Liver (tissue), 9 donors: ENCODE results near the gene CLASP2. TPM values are rescaled to one million over a fixed set of nuclear protein-coding genes. Genes with fewer than 3 reads are reported as not detected.

Experiments
- DNase-seq: peaks from one replicate; pipeline ENCODE4 v3.0.0-alpha.2; 2017; ENCODE audit warnings: low spot score
- H3K27ac ChIP-seq, 2 donors: one replicate each; pipeline ENCODE4 v1.7.0; 2013; ENCODE audit warnings: inconsistent platforms in 2 of 2, low read length in 2 of 2, control low read depth in 1 of 2, low read depth in 1 of 2, mild to moderate bottlenecking in 1 of 2
- H3K27me3 ChIP-seq, 4 donors: one replicate each; pipeline versions ENCODE4 v1.6.1 to v1.7.0; 2013; ENCODE audit warnings: low read length in 3 of 4, inconsistent platforms in 1 of 4, mild to moderate bottlenecking in 1 of 4, moderate library complexity in 1 of 4; ENCODE audit not compliant: control insufficient read depth in 4 of 4, insufficient read depth in 4 of 4
- H3K36me3 ChIP-seq, 4 donors: one replicate each; pipeline versions ENCODE4 v1.6.1 to v1.7.0; 2013; ENCODE audit warnings: low read length in 3 of 4, mild to moderate bottlenecking in 3 of 4, low read depth in 1 of 4, moderate library complexity in 1 of 4; ENCODE audit not compliant: control insufficient read depth in 4 of 4, insufficient read depth in 3 of 4
- H3K4me1 ChIP-seq, 4 donors: one replicate each; pipeline versions ENCODE4 v1.6.1 to v1.7.0; 2013; ENCODE audit warnings: low read length in 3 of 4, mild to moderate bottlenecking in 3 of 4, moderate library complexity in 1 of 4; ENCODE audit not compliant: control insufficient read depth in 4 of 4, insufficient read depth in 4 of 4
- H3K4me3 ChIP-seq, 3 donors: one replicate each; pipeline versions ENCODE4 v1.6.1 to v1.7.0; 2013; ENCODE audit warnings: low read length in 3 of 3, control low read depth in 1 of 3, low read depth in 1 of 3, mild to moderate bottlenecking in 1 of 3
- H3K9ac ChIP-seq, 2 donors: one replicate each; pipeline ENCODE4 v1.7.0; 2013; ENCODE audit warnings: low read length in 2 of 2, mild to moderate bottlenecking in 2 of 2, moderate library complexity in 2 of 2, control low read depth in 1 of 2, low read depth in 1 of 2
- H3K9me3 ChIP-seq, 4 donors: one replicate each; pipeline versions ENCODE4 v1.6.1 to v1.7.0; 2013; ENCODE audit warnings: low read length in 3 of 4; ENCODE audit not compliant: control insufficient read depth in 4 of 4
- FOXA1 ChIP-seq: IDR thresholded peaks from 2 replicates; pipeline ENCODE4 v1.6.1; 2016; ENCODE audit warnings: antibody characterized with exemption
- GABPA ChIP-seq, 2 donors: IDR thresholded peaks in 1 of 2; conservative IDR thresholded peaks in 1 of 2; 2 replicates each; pipeline ENCODE4 v1.6.1; 2016; ENCODE audit warnings: antibody characterized with exemption in 2 of 2, mild to moderate bottlenecking in 1 of 2, moderate library complexity in 1 of 2
- HNF4A ChIP-seq, 2 donors: conservative IDR thresholded peaks; 2 replicates each; pipeline ENCODE4 v1.6.1; 2016; ENCODE audit warnings: antibody characterized with exemption in 2 of 2, mild to moderate bottlenecking in 2 of 2
- HNF4G ChIP-seq: IDR thresholded peaks from 2 replicates; pipeline ENCODE4 v1.6.1; 2016; ENCODE audit warnings: antibody characterized with exemption
- JUND ChIP-seq, 2 donors: IDR thresholded peaks; 2 replicates each; pipeline ENCODE4 v1.6.1; 2016; ENCODE audit warnings: antibody characterized with exemption in 2 of 2
- NR2F2 ChIP-seq: IDR thresholded peaks from 2 replicates; pipeline ENCODE4 v1.6.1; 2016; ENCODE audit warnings: antibody characterized with exemption
- RAD21 ChIP-seq, 2 donors: IDR thresholded peaks; 2 replicates each; pipeline ENCODE4 v1.6.1; 2016; ENCODE audit warnings: antibody characterized with exemption in 2 of 2, mild to moderate bottlenecking in 2 of 2
- RXRA ChIP-seq, 2 donors: IDR thresholded peaks; 2 replicates each; pipeline ENCODE4 v1.6.1; 2017 to 2018; ENCODE audit warnings: antibody characterized with exemption in 2 of 2, mild to moderate bottlenecking in 1 of 2
- SP1 ChIP-seq: IDR thresholded peaks from 2 replicates; pipeline ENCODE4 v1.6.1; 2018; ENCODE audit warnings: antibody characterized with exemption, mild to moderate bottlenecking
- TAF1 ChIP-seq: conservative IDR thresholded peaks from 2 replicates; pipeline ENCODE4 v1.6.1; 2016; ENCODE audit warnings: antibody characterized with exemption, mild to moderate bottlenecking
- WGBS: extraction: QIAGEN DNeasy Blood & Tissue Kit; methylation state at CpG from one replicate; pipeline ENCODE4 v1.1.7; 2013; 5-methylcytosine and 5-hydroxymethylcytosine counted together
- polyA plus RNA-seq, 2 donors: library from polyadenylated mRNA; stranded (reverse) in 1 of 2; unstranded in 1 of 2; fragments of 200-250 nt in 1 of 2; fragments of >200 nt in 1 of 2; fragmentation: Nextera tagmentation in 1 of 2; extraction: Ambion mirVana in 1 of 2; gene quantifications; one replicate each; pipeline versions ENCODE4 v1.2.1 to v1.2.3, GENCODE V29; 2013 to 2015
- total RNA-seq, 2 donors: library from RNA; depleted of rRNA; stranded (reverse); fragments of >200 nt; gene quantifications; one replicate each; pipeline ENCODE4 v1.2.3, GENCODE V29; 2014
- TF ChIP-seq, protein P1 (sequence below): IDR thresholded peaks from 2 replicates; pipeline ENCODE4 v1.6.1; 2016; ENCODE audit warnings: antibody characterized with exemption
- TF ChIP-seq, protein P2 (sequence below): fragments of 150-350 bp; IDR thresholded peaks from 2 replicates; pipeline ENCODE4 v1.5.1; 2017; ENCODE audit warnings: improper control_type of control experiment, low read depth, low read length; ENCODE audit not compliant: missing input control
- TF ChIP-seq, protein P3 (sequence below): IDR thresholded peaks from 2 replicates; pipeline ENCODE4 v1.6.1; 2016; ENCODE audit warnings: antibody characterized with exemption
- TF ChIP-seq, protein P4 (sequence below): IDR thresholded peaks from 2 replicates; pipeline ENCODE4 v1.6.1; 2016; ENCODE audit warnings: antibody characterized with exemption, mild to moderate bottlenecking
- TF ChIP-seq, protein P5 (sequence below): IDR thresholded peaks from 2 replicates; pipeline ENCODE4 v1.6.1; 2016; ENCODE audit warnings: antibody characterized with exemption
- donor health status: healthy.
- donor health status: healthy.
- donor health status: healthy.
- donor health status: healthy.
- donor health status: healthy.

CLASP2 gene
- total and polyA plus RNA-seq, 4 donors = 3.7 to 27.6 (median 17.3) TPM

DNA sequence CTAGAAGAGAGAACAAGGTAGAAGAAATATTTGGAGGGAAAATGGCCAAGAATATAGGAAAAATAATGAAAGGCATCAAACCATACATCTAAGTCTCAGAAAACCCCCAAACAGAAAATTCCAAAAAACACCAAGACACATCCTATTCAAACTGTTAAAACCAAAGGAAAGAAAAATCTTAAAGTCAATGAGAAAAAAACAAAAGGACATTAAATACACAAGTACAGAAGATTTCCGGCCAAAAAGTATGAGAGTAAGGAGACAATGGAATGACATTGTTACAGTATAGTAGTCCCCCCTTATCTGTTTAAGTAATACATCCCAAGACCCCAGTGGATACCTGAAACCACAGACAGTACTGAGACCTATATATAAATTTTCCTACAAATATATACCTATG lies 18.8 kb downstream of the CLASP2 start:
- TF ChIP-seq, protein P1, sequence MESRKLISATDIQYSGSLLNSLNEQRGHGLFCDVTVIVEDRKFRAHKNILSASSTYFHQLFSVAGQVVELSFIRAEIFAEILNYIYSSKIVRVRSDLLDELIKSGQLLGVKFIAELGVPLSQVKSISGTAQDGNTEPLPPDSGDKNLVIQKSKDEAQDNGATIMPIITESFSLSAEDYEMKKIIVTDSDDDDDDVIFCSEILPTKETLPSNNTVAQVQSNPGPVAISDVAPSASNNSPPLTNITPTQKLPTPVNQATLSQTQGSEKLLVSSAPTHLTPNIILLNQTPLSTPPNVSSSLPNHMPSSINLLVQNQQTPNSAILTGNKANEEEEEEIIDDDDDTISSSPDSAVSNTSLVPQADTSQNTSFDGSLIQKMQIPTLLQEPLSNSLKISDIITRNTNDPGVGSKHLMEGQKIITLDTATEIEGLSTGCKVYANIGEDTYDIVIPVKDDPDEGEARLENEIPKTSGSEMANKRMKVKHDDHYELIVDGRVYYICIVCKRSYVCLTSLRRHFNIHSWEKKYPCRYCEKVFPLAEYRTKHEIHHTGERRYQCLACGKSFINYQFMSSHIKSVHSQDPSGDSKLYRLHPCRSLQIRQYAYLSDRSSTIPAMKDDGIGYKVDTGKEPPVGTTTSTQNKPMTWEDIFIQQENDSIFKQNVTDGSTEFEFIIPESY = no peak
- TF ChIP-seq, protein P2, sequence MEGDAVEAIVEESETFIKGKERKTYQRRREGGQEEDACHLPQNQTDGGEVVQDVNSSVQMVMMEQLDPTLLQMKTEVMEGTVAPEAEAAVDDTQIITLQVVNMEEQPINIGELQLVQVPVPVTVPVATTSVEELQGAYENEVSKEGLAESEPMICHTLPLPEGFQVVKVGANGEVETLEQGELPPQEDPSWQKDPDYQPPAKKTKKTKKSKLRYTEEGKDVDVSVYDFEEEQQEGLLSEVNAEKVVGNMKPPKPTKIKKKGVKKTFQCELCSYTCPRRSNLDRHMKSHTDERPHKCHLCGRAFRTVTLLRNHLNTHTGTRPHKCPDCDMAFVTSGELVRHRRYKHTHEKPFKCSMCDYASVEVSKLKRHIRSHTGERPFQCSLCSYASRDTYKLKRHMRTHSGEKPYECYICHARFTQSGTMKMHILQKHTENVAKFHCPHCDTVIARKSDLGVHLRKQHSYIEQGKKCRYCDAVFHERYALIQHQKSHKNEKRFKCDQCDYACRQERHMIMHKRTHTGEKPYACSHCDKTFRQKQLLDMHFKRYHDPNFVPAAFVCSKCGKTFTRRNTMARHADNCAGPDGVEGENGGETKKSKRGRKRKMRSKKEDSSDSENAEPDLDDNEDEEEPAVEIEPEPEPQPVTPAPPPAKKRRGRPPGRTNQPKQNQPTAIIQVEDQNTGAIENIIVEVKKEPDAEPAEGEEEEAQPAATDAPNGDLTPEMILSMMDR = no peak
- TF ChIP-seq RXRA (IDR thresholded peaks at IDR 0.05) (no peak), NR2F2 (no peak), JUND (IDR thresholded peaks at IDR 0.05) (no peak), SP1 (no peak), HNF4G (no peak), FOXA1 (no peak), TAF1 (no peak)
- TF ChIP-seq, protein P3, sequence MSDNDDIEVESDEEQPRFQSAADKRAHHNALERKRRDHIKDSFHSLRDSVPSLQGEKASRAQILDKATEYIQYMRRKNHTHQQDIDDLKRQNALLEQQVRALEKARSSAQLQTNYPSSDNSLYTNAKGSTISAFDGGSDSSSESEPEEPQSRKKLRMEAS = no peak
- Histone ChIP-seq H3K9me3 (peaks cover 0 to 8% (median 0%) of the 10 kb centered on the region in 4 donors), H3K4me1 (no peaks in the 10 kb centered on the region), H3K9ac (no peak overlapping the region), H3K27me3 (no peaks in the 10 kb centered on the region), H3K27ac (no peak overlapping the region), H3K4me3 (no peak overlapping the region), H3K36me3 (no peaks in the 10 kb centered on the region)
- no peak for DNase-seq
- WGBS = 93% methylated on average over 1 of the region's 1 CpG

DNA sequence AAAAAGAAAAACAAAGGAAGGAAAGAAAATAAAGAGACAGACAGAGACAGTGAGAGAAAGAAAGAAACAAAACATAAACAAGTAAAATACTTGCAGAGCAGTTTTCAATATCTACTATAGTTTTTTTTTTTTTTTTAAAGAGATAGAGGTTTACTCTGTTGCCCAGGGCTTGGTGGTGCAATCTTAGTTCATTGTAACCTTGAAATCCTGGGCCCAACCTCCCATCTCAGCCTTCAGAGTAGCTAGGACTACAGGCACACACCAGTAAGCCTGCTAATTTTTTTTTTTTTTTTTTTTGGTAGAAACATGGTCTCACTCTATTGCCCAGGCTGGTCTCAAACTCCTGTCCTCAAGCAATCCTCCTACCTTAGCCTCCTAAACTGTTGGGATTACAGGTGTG lies 23.1 kb downstream of the CLASP2 start:
- DNase-seq = no peak
- Histone ChIP-seq H3K9ac (no peak overlapping the region), H3K36me3 (no peaks in the 10 kb centered on the region), H3K4me3 (no peak overlapping the region), H3K4me1 (no peaks in the 10 kb centered on the region), H3K27me3 (no peaks in the 10 kb centered on the region), H3K9me3 (no peaks in the 10 kb centered on the region), H3K27ac (no peak overlapping the region)
- TF ChIP-seq SP1 = no peak
- TF ChIP-seq RXRA (IDR thresholded peaks at IDR 0.05) = no peak
- TF ChIP-seq, protein P4, sequence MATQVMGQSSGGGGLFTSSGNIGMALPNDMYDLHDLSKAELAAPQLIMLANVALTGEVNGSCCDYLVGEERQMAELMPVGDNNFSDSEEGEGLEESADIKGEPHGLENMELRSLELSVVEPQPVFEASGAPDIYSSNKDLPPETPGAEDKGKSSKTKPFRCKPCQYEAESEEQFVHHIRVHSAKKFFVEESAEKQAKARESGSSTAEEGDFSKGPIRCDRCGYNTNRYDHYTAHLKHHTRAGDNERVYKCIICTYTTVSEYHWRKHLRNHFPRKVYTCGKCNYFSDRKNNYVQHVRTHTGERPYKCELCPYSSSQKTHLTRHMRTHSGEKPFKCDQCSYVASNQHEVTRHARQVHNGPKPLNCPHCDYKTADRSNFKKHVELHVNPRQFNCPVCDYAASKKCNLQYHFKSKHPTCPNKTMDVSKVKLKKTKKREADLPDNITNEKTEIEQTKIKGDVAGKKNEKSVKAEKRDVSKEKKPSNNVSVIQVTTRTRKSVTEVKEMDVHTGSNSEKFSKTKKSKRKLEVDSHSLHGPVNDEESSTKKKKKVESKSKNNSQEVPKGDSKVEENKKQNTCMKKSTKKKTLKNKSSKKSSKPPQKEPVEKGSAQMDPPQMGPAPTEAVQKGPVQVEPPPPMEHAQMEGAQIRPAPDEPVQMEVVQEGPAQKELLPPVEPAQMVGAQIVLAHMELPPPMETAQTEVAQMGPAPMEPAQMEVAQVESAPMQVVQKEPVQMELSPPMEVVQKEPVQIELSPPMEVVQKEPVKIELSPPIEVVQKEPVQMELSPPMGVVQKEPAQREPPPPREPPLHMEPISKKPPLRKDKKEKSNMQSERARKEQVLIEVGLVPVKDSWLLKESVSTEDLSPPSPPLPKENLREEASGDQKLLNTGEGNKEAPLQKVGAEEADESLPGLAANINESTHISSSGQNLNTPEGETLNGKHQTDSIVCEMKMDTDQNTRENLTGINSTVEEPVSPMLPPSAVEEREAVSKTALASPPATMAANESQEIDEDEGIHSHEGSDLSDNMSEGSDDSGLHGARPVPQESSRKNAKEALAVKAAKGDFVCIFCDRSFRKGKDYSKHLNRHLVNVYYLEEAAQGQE = no peak
- no peak for TF ChIP-seq RAD21 (IDR thresholded peaks at IDR 0.05)
- TF ChIP-seq, protein P5, sequence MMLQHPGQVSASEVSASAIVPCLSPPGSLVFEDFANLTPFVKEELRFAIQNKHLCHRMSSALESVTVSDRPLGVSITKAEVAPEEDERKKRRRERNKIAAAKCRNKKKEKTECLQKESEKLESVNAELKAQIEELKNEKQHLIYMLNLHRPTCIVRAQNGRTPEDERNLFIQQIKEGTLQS = no peak
- no peak for TF ChIP-seq GABPA (IDR thresholded peaks at IDR 0.05 in 1 of 2, conservative IDR thresholded peaks at IDR 0.05 in 1 of 2)
- no peak for TF ChIP-seq HNF4A (conservative IDR thresholded peaks at IDR 0.05)
- TF ChIP-seq JUND (IDR thresholded peaks at IDR 0.05) = no peak
- TF ChIP-seq FOXA1 = no peak
- TF ChIP-seq, protein P3 = no peak
